Thoracic aorta (tissue), 2 donors: ENCODE measurements around the gene CHST6. TPM values are rescaled to one million over a fixed set of nuclear protein-coding genes. Genes with fewer than 3 reads are reported as not detected.

ENCODE experiments used
- ATAC-seq: fragments of 150-250 bp; one replicate; pipeline ENCODE4 v1.8.0; 2017; ENCODE audit warnings: low read depth; ENCODE audit not compliant: insufficient number of reproducible peaks, low FRiP score
- DNase-seq: peaks from one replicate; pipeline ENCODE4 v3.0.0-alpha.2; 2020; ENCODE audit warnings: low spot score
- H3K27ac ChIP-seq, 2 donors: fragments of 200-600 bp; sonication (generic); 1 replicate in 1 of 2; 2 replicates in 1 of 2; pipeline ENCODE4 v1.5.1; 2016; ENCODE audit warnings: mild to moderate bottlenecking in 2 of 2, moderate library complexity in 2 of 2
- H3K27me3 ChIP-seq: fragments of 200-600 bp; sonication (generic); replicated peaks from 2 replicates; pipeline ENCODE4 v1.6.0; 2016; ENCODE audit warnings: mild to moderate bottlenecking; ENCODE audit not compliant: insufficient read depth
- H3K36me3 ChIP-seq: fragments of 200-600 bp; sonication (generic); one replicate; pipeline ENCODE4 v1.5.1; 2016
- H3K4me1 ChIP-seq, 2 donors: fragments of 200-600 bp; sonication (generic); 1 replicate in 1 of 2; 2 replicates in 1 of 2; pipeline versions ENCODE4 v1.5.1 to v1.6.0; 2016; ENCODE audit warnings: low read depth in 2 of 2, mild to moderate bottlenecking in 1 of 2; ENCODE audit not compliant: control insufficient read depth in 1 of 2
- H3K4me3 ChIP-seq: fragments of 200-600 bp; sonication (generic); 2 replicates; pipeline ENCODE4 v1.5.1; 2016; ENCODE audit warnings: mild to moderate bottlenecking
- H3K9me3 ChIP-seq: fragments of 200-600 bp; sonication (generic); 2 replicates; pipeline ENCODE4 v1.5.1; 2016
- total RNA-seq, 2 donors: library from RNA; depleted of rRNA; stranded (reverse); fragments of >200 nt; gene quantifications; one replicate each; pipeline versions ENCODE4 v1.1.0 to v1.2.3, GENCODE V29; 2016
- TF ChIP-seq, protein P1 (sequence below): fragments of 200-600 bp; sonication (generic); IDR thresholded peaks from one replicate; pipeline ENCODE4 v1.5.1; 2019; ENCODE audit warnings: antibody characterized with exemption

CHST6 gene
- total RNA-seq, 2 donors from 2014 or later, result 7.7 to 8.3 TPM

DNA sequence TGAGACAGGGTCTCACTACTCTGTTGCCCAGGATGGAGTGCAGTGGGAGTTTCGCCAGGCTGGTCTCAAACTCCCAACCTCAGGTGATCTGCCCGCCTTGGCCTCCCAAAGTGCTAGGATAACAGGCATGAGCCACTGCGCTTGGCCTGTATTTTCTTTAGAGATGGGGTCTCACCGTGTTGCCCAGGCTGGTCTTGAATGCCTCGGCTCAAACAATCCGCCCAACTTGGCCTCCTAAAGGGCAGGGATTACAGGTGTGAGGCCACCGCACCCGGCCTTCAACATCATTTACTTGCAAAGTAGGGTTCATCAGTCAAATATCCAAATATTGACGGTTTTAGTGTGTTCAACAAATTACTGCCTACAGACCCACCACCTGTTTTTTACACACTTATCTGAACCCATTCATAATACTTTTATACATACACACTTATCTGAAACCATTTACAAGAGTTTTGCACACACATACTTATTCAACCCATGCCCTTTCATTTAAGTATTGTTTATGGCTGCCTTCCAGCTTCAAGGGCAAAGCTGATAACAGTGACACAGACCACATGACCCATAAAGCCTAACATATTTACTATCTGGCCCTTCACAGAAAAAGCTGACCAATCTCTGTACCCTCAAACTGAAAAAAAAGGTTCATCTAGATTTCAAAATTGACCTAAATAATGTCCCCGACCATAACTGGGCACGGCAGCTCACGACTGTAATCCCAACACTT lies 42.6 kb downstream of the CHST6 start:
- no peaks in the 10 kb centered on the region for H3K27me3 ChIP-seq
- DNase-seq (no peak), ATAC-seq (no peak)

DNA sequence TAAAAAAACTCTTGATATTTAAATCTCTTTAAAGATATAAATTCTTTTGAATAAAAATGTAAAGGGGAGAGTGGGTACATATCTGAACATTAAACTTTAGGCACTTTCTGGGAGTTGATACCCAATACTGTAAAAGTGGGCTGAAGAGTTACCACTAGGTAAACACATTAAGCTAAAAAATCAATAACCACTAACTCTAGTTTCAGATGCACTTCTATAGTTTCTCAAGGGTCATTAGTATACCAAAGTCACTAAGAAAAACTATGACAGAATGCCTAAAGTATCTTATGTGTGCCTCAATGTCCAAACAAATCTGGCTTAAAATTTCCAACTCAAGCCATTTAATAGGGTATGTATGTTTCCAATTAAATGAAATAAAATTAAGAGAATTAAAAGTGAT lies 48.8 kb downstream of the CHST6 start:
- no peak for ATAC-seq

More for the DNA sequence above, 42.6 kb downstream of the CHST6 start:
- no peak overlapping the region for H3K4me3 ChIP-seq
- peaks cover 0 to 12% of the 10 kb centered on the region in 2 donors for H3K4me1 ChIP-seq
- H3K9me3 ChIP-seq, result no peaks in the 10 kb centered on the region
- H3K27ac ChIP-seq, result no peak overlapping the region
- TF ChIP-seq, protein P1, sequence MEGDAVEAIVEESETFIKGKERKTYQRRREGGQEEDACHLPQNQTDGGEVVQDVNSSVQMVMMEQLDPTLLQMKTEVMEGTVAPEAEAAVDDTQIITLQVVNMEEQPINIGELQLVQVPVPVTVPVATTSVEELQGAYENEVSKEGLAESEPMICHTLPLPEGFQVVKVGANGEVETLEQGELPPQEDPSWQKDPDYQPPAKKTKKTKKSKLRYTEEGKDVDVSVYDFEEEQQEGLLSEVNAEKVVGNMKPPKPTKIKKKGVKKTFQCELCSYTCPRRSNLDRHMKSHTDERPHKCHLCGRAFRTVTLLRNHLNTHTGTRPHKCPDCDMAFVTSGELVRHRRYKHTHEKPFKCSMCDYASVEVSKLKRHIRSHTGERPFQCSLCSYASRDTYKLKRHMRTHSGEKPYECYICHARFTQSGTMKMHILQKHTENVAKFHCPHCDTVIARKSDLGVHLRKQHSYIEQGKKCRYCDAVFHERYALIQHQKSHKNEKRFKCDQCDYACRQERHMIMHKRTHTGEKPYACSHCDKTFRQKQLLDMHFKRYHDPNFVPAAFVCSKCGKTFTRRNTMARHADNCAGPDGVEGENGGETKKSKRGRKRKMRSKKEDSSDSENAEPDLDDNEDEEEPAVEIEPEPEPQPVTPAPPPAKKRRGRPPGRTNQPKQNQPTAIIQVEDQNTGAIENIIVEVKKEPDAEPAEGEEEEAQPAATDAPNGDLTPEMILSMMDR, result no peak
- peaks cover 10% of the 10 kb centered on the region for H3K36me3 ChIP-seq

GRCh38 chr16:75445298-75445697 lies 49.9 kb downstream of the CHST6 start:
- TF ChIP-seq, protein P1, result no peak
- Histone ChIP-seq H3K4me1 (peaks cover 0 to 9% of the 10 kb centered on the region in 2 donors), H3K9me3 (no peaks in the 10 kb centered on the region), H3K27ac (no peak overlapping the region), H3K27me3 (no peaks in the 10 kb centered on the region), H3K4me3 (no peak overlapping the region), H3K36me3 (peaks cover 6% of the 10 kb centered on the region)
- no peak for DNase-seq
- no peak for ATAC-seq

More for the DNA sequence above, 48.8 kb downstream of the CHST6 start:
- Histone ChIP-seq H3K9me3 (no peaks in the 10 kb centered on the region), H3K4me1 (peaks cover 0 to 9% of the 10 kb centered on the region in 2 donors), H3K36me3 (peaks cover 14% of the 10 kb centered on the region), H3K4me3 (no peak overlapping the region), H3K27ac (no peak overlapping the region), H3K27me3 (no peaks in the 10 kb centered on the region)
- TF ChIP-seq, protein P1, result no peak
- DNase-seq, result no peak

DNA sequence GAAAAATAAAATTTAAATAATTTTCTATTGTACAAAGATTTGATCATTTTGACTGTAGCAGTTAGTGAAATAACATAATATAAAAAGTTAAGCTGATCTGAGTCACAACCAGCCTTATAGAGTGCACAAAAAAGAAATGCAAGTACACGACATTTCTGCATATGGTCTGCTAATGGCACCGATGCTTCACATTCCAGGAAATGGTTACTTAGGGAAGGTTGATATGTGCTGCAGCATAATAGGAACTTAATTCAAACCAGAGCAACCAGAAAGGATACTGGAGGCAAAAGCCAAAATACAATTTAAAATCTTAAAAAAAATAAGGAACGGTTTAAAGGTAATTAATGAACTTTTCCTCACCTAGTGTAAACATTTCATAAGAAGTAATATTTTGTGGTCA lies 51.9 kb downstream of the CHST6 start:
- TF ChIP-seq, protein P1, result no peak
- Histone ChIP-seq H3K27ac (no peak overlapping the region), H3K4me3 (no peak overlapping the region), H3K4me1 (peaks cover 0 to 9% of the 10 kb centered on the region in 2 donors), H3K9me3 (no peaks in the 10 kb centered on the region), H3K27me3 (no peaks in the 10 kb centered on the region), H3K36me3 (peaks cover 6% of the 10 kb centered on the region)
- DNase-seq (no peak), ATAC-seq (no peak)

DNA sequence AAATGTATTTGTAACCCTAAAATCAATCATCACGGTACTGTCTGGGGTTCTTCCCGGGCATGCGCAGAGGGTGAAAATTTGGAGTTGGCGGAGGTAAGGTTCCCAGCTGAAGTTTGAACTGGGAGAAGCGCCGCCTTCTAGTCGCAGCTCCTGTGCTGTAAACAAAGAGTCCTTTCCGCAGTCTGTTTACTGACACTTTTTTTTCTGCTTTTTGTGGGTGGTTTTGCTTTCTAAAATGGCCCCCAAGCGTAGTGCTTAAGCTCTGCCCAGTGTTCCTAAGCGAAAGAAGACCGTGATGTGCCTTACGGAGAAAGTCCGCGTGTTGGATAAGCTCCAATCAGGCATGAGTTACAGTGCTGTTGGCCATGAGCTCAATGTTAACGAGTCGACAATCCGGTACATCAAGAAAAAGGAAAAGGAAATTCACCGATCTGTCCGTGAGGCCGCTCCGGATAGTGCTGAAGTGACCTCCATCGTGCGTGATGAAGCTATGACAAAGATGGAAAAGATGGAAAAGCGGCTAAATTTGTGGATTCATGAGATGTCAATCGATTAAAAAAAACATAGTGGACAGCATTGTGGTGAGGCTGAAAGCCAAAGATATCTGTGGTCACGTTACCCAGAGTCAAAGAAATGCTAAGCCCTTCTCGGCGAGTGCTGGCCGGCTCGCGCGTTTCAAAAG lies 61.4 kb downstream of the CHST6 start:
- TF ChIP-seq, protein P1, result no peak
- Histone ChIP-seq H3K9me3 (no peaks in the 10 kb centered on the region), H3K36me3 (no peaks in the 10 kb centered on the region), H3K4me3 (peak overlapping the region; percentile 88), H3K27me3 (no peaks in the 10 kb centered on the region), H3K27ac (peak overlapping the region; percentile 98), H3K4me1 (peaks cover 2 to 25% of the 10 kb centered on the region in 2 donors)
- ATAC-seq (peak; percentile 82), DNase-seq (peak; percentile 46)
